ENCODE data around the gene EFHD2. TPM values are rescaled to one million over a fixed set of nuclear protein-coding genes. Genes with fewer than 3 reads are reported as not detected.
"Not testable (repeated sequence)": the region's sequence is repeated elsewhere in the genome, so short reads cannot be mapped to it uniquely, and the experiment has no call there.

Gene EFHD2
- total RNA-seq, 1 donor from 2014 or later: 52.4 TPM

GRCh38 chr1:15451014-15451722, 41.5 kb downstream of the EFHD2 start:
- no peak for DNase-seq (ENCODE audit: low spot score)

GRCh38 chr1:15452216-15452615, 42.5 kb downstream of the EFHD2 start:
- DNase-seq (ENCODE audit: low spot score): no peak

GRCh38 chr1:15452866-15453571, 43.3 kb downstream of the EFHD2 start:
- DNase-seq (ENCODE audit: low spot score): no peak

- DNase-seq (ENCODE audit: low spot score): no peak
Measured at GRCh38 chr1:15453734-15454133, 44.0 kb downstream of the EFHD2 start.

- DNase-seq (ENCODE audit: low spot score): no peak
Measured at GRCh38 chr1:15454256-15454655, 44.6 kb downstream of the EFHD2 start.

GRCh38 chr1:15455522-15455921, 45.8 kb downstream of the EFHD2 start:
- no peak for DNase-seq (ENCODE audit: low spot score)

GRCh38 chr1:15456313-15456954, 46.7 kb downstream of the EFHD2 start, which contains the start of gene CELA2A:
CELA2A (plus strand) TSS chr1:15456732; CDS start chr1:15456754, 22 bp downstream.
- DNase-seq (ENCODE audit: low spot score): no peak

- DNase-seq (ENCODE audit: low spot score): no peak
Measured at GRCh38 chr1:15457585-15457984, 47.9 kb downstream of the EFHD2 start.

- not testable (repeated sequence) for DNase-seq (ENCODE audit: low spot score)
Measured at GRCh38 chr1:15458388-15458787, 48.7 kb downstream of the EFHD2 start.

GRCh38 chr1:15459771-15460707, 50.4 kb downstream of the EFHD2 start:
- DNase-seq (ENCODE audit: low spot score): no peak

- no peak for DNase-seq (ENCODE audit: low spot score)
Measured at GRCh38 chr1:15460708-15461095, 51.0 kb downstream of the EFHD2 start.

GRCh38 chr1:15463064-15463800, 53.5 kb downstream of the EFHD2 start:
- DNase-seq (ENCODE audit: low spot score): not testable (repeated sequence)

GRCh38 chr1:15463926-15464322, 54.2 kb downstream of the EFHD2 start:
- DNase-seq (ENCODE audit: low spot score): not testable (repeated sequence)

GRCh38 chr1:15465674-15466073, 56.0 kb downstream of the EFHD2 start:
- no peak for DNase-seq (ENCODE audit: low spot score)

GRCh38 chr1:15466955-15467625, 57.4 kb downstream of the EFHD2 start:
- DNase-seq (ENCODE audit: low spot score): not testable (repeated sequence)

GRCh38 chr1:15468145-15468544, 58.5 kb downstream of the EFHD2 start:
- no peak for DNase-seq (ENCODE audit: low spot score)

- no peak for DNase-seq (ENCODE audit: low spot score)
Measured at GRCh38 chr1:15469361-15469760, 59.7 kb downstream of the EFHD2 start.

- not testable (repeated sequence) for DNase-seq (ENCODE audit: low spot score)
Measured at GRCh38 chr1:15469821-15470448, 60.2 kb downstream of the EFHD2 start.

- not testable (repeated sequence) for DNase-seq (ENCODE audit: low spot score)
Measured at GRCh38 chr1:15471067-15471466, 61.4 kb downstream of the EFHD2 start.
